SU-DHL-6 (cell line): ENCODE results near the gene SHMT2.

Experiments
- CTCF ChIP-seq: fragments of 200-600 bp; sonication (generic); IDR thresholded peaks from one replicate; pipeline ENCODE4 v1.5.1; 2017; ENCODE audit warnings: antibody characterized with exemption, mild to moderate bottlenecking, low read length, moderate library complexity; ENCODE audit not compliant: insufficient read depth, poor library complexity, severe bottlenecking
- EZH2phosphoT487 ChIP-seq: fragments of 200-600 bp; sonication (generic), shearing (Covaris generic); conservative IDR thresholded peaks from 2 replicates; pipeline ENCODE4 v1.6.1; 2018; ENCODE audit warnings: mild to moderate bottlenecking, antibody characterized with exemption, low read length, moderate library complexity, mixed read lengths

- TF ChIP-seq EZH2phosphoT487, result no peak
- TF ChIP-seq CTCF, result no peak
These were observed 45.4 kb upstream of the SHMT2 start for GRCh38 chr12:57183939-57184725.
